SK-N-SH (cell line): ENCODE measurements around the gene LTK. TPM values are rescaled to one million over a fixed set of nuclear protein-coding genes. Genes with fewer than 3 reads are reported as not detected.

ENCODE experiments used
- CTCF ChIA-PET: fragments of 300-600, 350-600 bp; formaldehyde crosslinking; extraction: SDS; loops from one replicate; lab custom pipeline; 2021; lab: Yijun Ruan, JAX
- POLR2A ChIA-PET: fragments of 350-600 bp; sonication (Branson Sonifier 250); formaldehyde crosslinking; extraction: SDS; loops from one replicate; lab custom pipeline; 2020; ENCODE audit warnings: antibody characterized with exemption, inconsistent platforms; lab: Yijun Ruan, JAX
- DNase-seq: peaks from one replicate; pipeline ENCODE4 v3.0.0; 2012
- H2AFZ ChIP-seq: fragments of 200-600 bp; sonication (generic); 2 replicates; pipeline ENCODE4 v1.8.1; 2016; ENCODE audit warnings: antibody characterized with exemption, mild to moderate bottlenecking, low read depth
- H3F3A ChIP-seq: fragments of 200-600 bp; sonication (generic); replicated peaks from 2 replicates; pipeline ENCODE3; 2016; ENCODE audit warnings: antibody characterized with exemption, mild to moderate bottlenecking; ENCODE audit not compliant: insufficient read depth
- H3K27ac ChIP-seq, 2 experiments: fragments of 200-500 bp in 1 of 2; fragments of 200-600 bp in 1 of 2; sonication (Bioruptor generic) in 1 of 2; sonication (generic), shearing (Covaris generic) in 1 of 2; 2 replicates each; pipeline versions ENCODE4 v1.5.1 to v1.6.1; 2014 to 2016; ENCODE audit warnings: low read depth in 2 of 2, inconsistent platforms in 1 of 2, low read length in 1 of 2, mild to moderate bottlenecking in 1 of 2, mixed read lengths in 1 of 2
- H3K27me3 ChIP-seq: fragments of 200-600 bp; sonication (generic), shearing (Covaris generic); 2 replicates; pipeline ENCODE4 v1.6.1; 2016; ENCODE audit warnings: mixed run types; ENCODE audit not compliant: insufficient read depth
- H3K36me3 ChIP-seq, 2 experiments: fragments of 200-500 bp in 1 of 2; fragments of 200-600 bp in 1 of 2; sonication (Bioruptor generic) in 1 of 2; sonication (generic) in 1 of 2; replicated peaks in 1 of 2; 2 replicates each; pipeline versions ENCODE3 to v1.5.1; 2014 to 2016; ENCODE audit warnings: low read length in 1 of 2, mild to moderate bottlenecking in 1 of 2; ENCODE audit not compliant: insufficient read depth in 2 of 2, control insufficient read depth in 1 of 2
- H3K4me1 ChIP-seq, 2 experiments: fragments of 200-500 bp in 1 of 2; fragments of 200-600 bp in 1 of 2; sonication (Bioruptor generic) in 1 of 2; sonication (generic), shearing (Covaris generic) in 1 of 2; 2 replicates each; pipeline versions ENCODE4 v1.5.1 to v1.6.1; 2014 to 2016; ENCODE audit warnings: low read depth in 1 of 2, low read length in 1 of 2, mixed run types in 1 of 2; ENCODE audit not compliant: insufficient read depth in 2 of 2, control insufficient read depth in 1 of 2
- H3K4me2 ChIP-seq: fragments of 200-600 bp; sonication (generic), shearing (Covaris generic); 2 replicates; pipeline ENCODE4 v1.6.1; 2017; ENCODE audit warnings: mixed run types
- H3K4me3 ChIP-seq, 2 experiments: fragments of 200-500 bp in 1 of 2; fragments of 200-600 bp in 1 of 2; sonication (Bioruptor generic) in 1 of 2; sonication (generic), shearing (Covaris generic) in 1 of 2; 2 replicates each; pipeline versions ENCODE4 v1.5.1 to v1.8.1; 2014 to 2016; ENCODE audit warnings: low read depth in 2 of 2, inconsistent platforms in 1 of 2, low read length in 1 of 2, mild to moderate bottlenecking in 1 of 2, mixed read lengths in 1 of 2, moderate library complexity in 1 of 2
- H3K79me2 ChIP-seq: fragments of 200-600 bp; sonication (generic); 2 replicates; pipeline ENCODE4 v1.8.1; 2017; ENCODE audit warnings: mild to moderate bottlenecking; ENCODE audit not compliant: insufficient read depth
- H3K9ac ChIP-seq: fragments of 200-600 bp; sonication (generic); 2 replicates; pipeline ENCODE4 v1.6.1; 2017; ENCODE audit warnings: mixed run types
- H3K9me2 ChIP-seq: fragments of 200-600 bp; sonication (generic); 2 replicates; pipeline ENCODE4 v1.6.1; 2017; ENCODE audit warnings: mixed run types
- H3K9me3 ChIP-seq: fragments of 200-600 bp; sonication (generic); 2 replicates; pipeline ENCODE4 v1.6.1; 2017; ENCODE audit warnings: mixed run types, mild to moderate bottlenecking, moderate library complexity
- H4K20me1 ChIP-seq: fragments of 200-600 bp; sonication (generic); 2 replicates; pipeline ENCODE4 v1.6.1; 2017; ENCODE audit warnings: mild to moderate bottlenecking, mixed run types; ENCODE audit not compliant: insufficient read depth
- CHD2 ChIP-seq: fragments of 150-350 bp; IDR thresholded peaks from 2 replicates; pipeline ENCODE4 v1.6.1; 2018; ENCODE audit warnings: low read length; ENCODE audit not compliant: partially characterized antibody
- ELF1 ChIP-seq: IDR thresholded peaks from 2 replicates; pipeline ENCODE4 v1.4.0; 2012
- EP300 ChIP-seq, 2 experiments: IDR thresholded peaks; 2 replicates each; pipeline versions ENCODE4 v1.4.0 to v1.6.1; 2012; ENCODE audit warnings: borderline replicate concordance in 1 of 2, low read depth in 1 of 2, low read length in 1 of 2
- EZH2phosphoT487 ChIP-seq: fragments of 200-600 bp; sonication (generic); IDR thresholded peaks from 2 replicates; pipeline ENCODE4 v1.6.1; 2017; ENCODE audit warnings: low read depth, mixed run types, mild to moderate bottlenecking, antibody characterized with exemption, moderate library complexity, borderline replicate concordance
- FOSL2 ChIP-seq: IDR thresholded peaks from 2 replicates; pipeline ENCODE4 v1.4.0; 2012; ENCODE audit warnings: low read depth, mild to moderate bottlenecking, moderate library complexity, borderline replicate concordance
- GABPA ChIP-seq: IDR thresholded peaks from 2 replicates; pipeline ENCODE4 v1.4.0; 2012; ENCODE audit warnings: low read depth, mild to moderate bottlenecking
- GATA2 ChIP-seq: sonication (generic); formaldehyde crosslinking; IDR thresholded peaks from 2 replicates; pipeline ENCODE4 v1.5.0; 2020; ENCODE audit warnings: mild to moderate bottlenecking, missing genetic modification reagents
- IRF3 ChIP-seq: fragments of 150-350 bp; IDR thresholded peaks from 2 replicates; pipeline ENCODE4 v1.6.1; 2016; ENCODE audit warnings: mild to moderate bottlenecking, low read depth, low read length
- MEF2A ChIP-seq: IDR thresholded peaks from 2 replicates; pipeline ENCODE4 v1.4.0; 2012; ENCODE audit warnings: low read depth, borderline replicate concordance
- MXI1 ChIP-seq: IDR thresholded peaks from 2 replicates; pipeline ENCODE4 v1.6.1; 2012; ENCODE audit warnings: mild to moderate bottlenecking, low read depth, low read length, improper control_type of control experiment
- NFIC ChIP-seq: IDR thresholded peaks from 2 replicates; pipeline ENCODE4 v1.4.0; 2012; ENCODE audit warnings: borderline replicate concordance
- NRF1 ChIP-seq: IDR thresholded peaks from 2 replicates; pipeline ENCODE4 v1.6.1; 2012; ENCODE audit warnings: low read depth, mild to moderate bottlenecking, low read length
- PBX3 ChIP-seq: IDR thresholded peaks from 2 replicates; pipeline ENCODE4; 2012
- POLR2AphosphoS5 ChIP-seq: IDR thresholded peaks from 2 replicates; pipeline ENCODE4 v1.6.1; 2012; ENCODE audit warnings: low read depth, low read length
- RAD21 ChIP-seq: IDR thresholded peaks from 2 replicates; pipeline ENCODE4 v1.6.1; 2012; ENCODE audit warnings: mild to moderate bottlenecking, low read length
- RFX5 ChIP-seq: IDR thresholded peaks from 2 replicates; pipeline ENCODE4 v1.6.1; 2012; ENCODE audit warnings: mild to moderate bottlenecking, improper control_type of control experiment, low read length
- TCF12 ChIP-seq: IDR thresholded peaks from 2 replicates; pipeline ENCODE4 v1.4.0; 2012
- TEAD4 ChIP-seq: IDR thresholded peaks from 2 replicates; pipeline ENCODE4 v1.4.0; 2012; ENCODE audit warnings: mild to moderate bottlenecking, borderline replicate concordance; ENCODE audit not compliant: insufficient read depth
- USF1 ChIP-seq: IDR thresholded peaks from 2 replicates; pipeline ENCODE4 v1.4.0; 2012; ENCODE audit warnings: low read depth, borderline replicate concordance
- YY1 ChIP-seq: IDR thresholded peaks from 2 replicates; pipeline ENCODE4 v1.4.0; 2012; ENCODE audit warnings: low read depth, mild to moderate bottlenecking
- WGBS: methylation state at CpG from one replicate; pipeline ENCODE4 v1.1.6; 2017; ENCODE audit warnings: low lambda C conversion rate; 5-methylcytosine and 5-hydroxymethylcytosine counted together
- polyA plus RNA-seq, 3 experiments: library from polyadenylated mRNA; depleted of rRNA; stranded (reverse); fragments of >200 nt; gene quantifications; 2 replicates each; pipeline ENCODE4 v1.2.3, GENCODE V29; 2012

LTK gene
- polyA plus RNA-seq, 1 of the 3 experiments (the other 2 are of a cell fraction) = 0.07 TPM

- H3K4me1 ChIP-seq = peaks cover 4 to 9% of the 10 kb centered on the region in 2 experiments; a peak in 3 of 4 replicates
- no peaks in the 10 kb centered on the region for H3K27me3 ChIP-seq
- CTCF ChIA-PET = no interaction called here
- H3F3A ChIP-seq = peaks cover 18% of the 10 kb centered on the region
- POLR2A ChIA-PET = no interaction called here
- H3K4me3 ChIP-seq = no peak overlapping the region
- DNase-seq = no peak
- H2AFZ ChIP-seq = no peak overlapping the region
- no peak overlapping the region for H3K27ac ChIP-seq
- H3K36me3 ChIP-seq = no peaks in the 10 kb centered on the region
- 100% methylated on average over 1 of the region's 1 CpG for WGBS
- no peaks in the 10 kb centered on the region for H4K20me1 ChIP-seq
- TF ChIP-seq TEAD4 = no peak
- TF ChIP-seq RFX5 = no peak
- TF ChIP-seq GATA2 (CRISPR knock-in tag) = no peak
- TF ChIP-seq NFIC = no peak
- no peak for TF ChIP-seq FOSL2
- TF ChIP-seq GABPA = no peak
- no peak for TF ChIP-seq PBX3
- TF ChIP-seq EZH2phosphoT487 = no peak
- no peak for TF ChIP-seq TCF12
- TF ChIP-seq POLR2AphosphoS5 = no peak
- TF ChIP-seq EP300 (IDR thresholded peaks at IDR 0.05; ENCODE audit: borderline replicate concordance in 1 of 2, low read depth in 1 of 2, low read length in 1 of 2) = no peak
- TF ChIP-seq USF1 = no peak
- TF ChIP-seq YY1 = no peak
- no peak for TF ChIP-seq MXI1
- no peak for TF ChIP-seq IRF3
- no peak for TF ChIP-seq RAD21
- H3K9me2 ChIP-seq = no peaks in the 10 kb centered on the region
- H3K9me3 ChIP-seq = no peaks in the 10 kb centered on the region
- no peak overlapping the region for H3K9ac ChIP-seq
- no peaks in the 10 kb centered on the region for H3K79me2 ChIP-seq
- H3K4me2 ChIP-seq = no peak overlapping the region
Measured at GRCh38 chr15:41553731-41554130, 40.1 kb upstream of the LTK start.

GRCh38 chr15:41550066-41550775 lies 36.6 kb upstream of the LTK start:
- Histone ChIP-seq H3K9me3 (no peaks in the 10 kb centered on the region), H3K4me1 (no peaks in the 10 kb centered on the region), H3K27ac (no peak overlapping the region), H3K9ac (no peak overlapping the region), H4K20me1 (no peaks in the 10 kb centered on the region), H3K36me3 (no peaks in the 10 kb centered on the region), H3K4me3 (no peak overlapping the region), H3K9me2 (no peaks in the 10 kb centered on the region), H3K27me3 (no peaks in the 10 kb centered on the region), H3K4me2 (no peak overlapping the region), H3F3A (no peaks in the 10 kb centered on the region), H3K79me2 (no peaks in the 10 kb centered on the region), H2AFZ (no peak overlapping the region)
- TF ChIP-seq PBX3 = no peak
- TF ChIP-seq CHD2 = no peak
- no peak for TF ChIP-seq NRF1
- no peak for TF ChIP-seq POLR2AphosphoS5
- no peak for TF ChIP-seq GABPA
- no peak for TF ChIP-seq MEF2A
- no peak for TF ChIP-seq FOSL2
- TF ChIP-seq RAD21 = no peak
- no peak for TF ChIP-seq ELF1
- ChIA-PET POLR2A (no interaction called here), CTCF (no interaction called here)
- 88% methylated on average over 9 of the region's 9 CpGs for WGBS
- DNase-seq = no peak
